GM18951 (cell line): ENCODE measurements around the gene COL6A5.
"Not testable (repeated sequence)": the region's sequence is repeated elsewhere in the genome, so short reads cannot be mapped to it uniquely, and the experiment has no call there.

Experiments used
- POLR2A ChIP-seq: IDR thresholded peaks from 4 replicates; pipeline ENCODE4 v1.6.1; 2011; ENCODE audit warnings: mild to moderate bottlenecking; ENCODE audit not compliant: insufficient read length, insufficient read depth; ENCODE audit errors: extremely low read depth
- in situ Hi-C: fragments of 300-500 bp; cut with MboI; formaldehyde crosslinking; loops from one replicate; pipeline ENCODE4 v1.12.0; 2022; ENCODE audit warnings: low sequenced_read_pairs, mixed read lengths, inconsistent platforms; ENCODE audit not compliant: unreplicated experiment

COL6A5 gene

DNA sequence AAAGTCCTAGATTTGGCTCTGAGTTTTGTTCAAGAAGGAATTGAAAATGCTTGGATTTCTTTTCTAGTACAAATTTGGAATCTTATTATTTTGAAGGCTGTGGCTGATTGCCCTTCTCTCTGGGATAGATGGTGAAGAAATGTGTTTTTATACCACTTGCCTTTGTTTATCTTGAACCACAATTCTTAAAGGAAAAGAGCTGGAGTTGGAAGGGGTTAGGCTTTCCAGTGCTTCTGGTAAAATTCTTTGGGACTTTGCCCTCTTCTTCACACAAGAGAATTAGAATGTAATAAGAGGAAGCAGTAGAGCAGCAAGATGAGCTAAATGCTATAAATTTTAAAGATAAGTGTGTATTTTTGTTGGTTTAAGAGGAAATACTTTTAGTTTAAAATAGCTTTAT is 65.8 kb downstream of the COL6A5 start:
- in situ Hi-C loops = no loop called here
- no peak for TF ChIP-seq POLR2A

DNA sequence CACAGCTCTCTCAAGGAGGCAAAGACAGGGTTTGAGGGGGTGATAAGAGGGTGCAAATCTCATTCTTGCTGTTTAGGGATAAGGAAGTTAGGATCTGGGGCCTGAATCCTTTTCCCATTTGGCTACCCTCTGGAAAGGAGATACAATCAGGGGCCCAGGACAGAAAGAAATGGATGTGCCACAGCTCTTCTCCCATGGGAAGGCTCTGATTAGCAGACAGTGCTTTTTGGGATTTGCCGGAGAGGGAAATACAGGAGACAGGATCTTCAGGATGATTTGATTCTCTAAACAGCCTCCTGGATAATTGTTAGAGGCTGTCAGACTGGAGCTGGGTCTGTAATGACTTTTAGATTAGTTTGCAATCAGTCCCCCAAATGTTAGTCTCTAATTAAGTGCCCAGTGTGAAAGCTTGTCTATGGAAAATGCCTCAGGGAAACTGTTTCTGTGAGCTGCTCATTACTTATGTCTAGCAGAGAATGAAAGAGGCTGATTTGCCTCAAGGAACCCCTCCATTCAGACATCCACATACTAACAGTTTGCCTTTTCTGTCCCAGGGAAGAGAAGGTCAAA is 67.6 kb downstream of the COL6A5 start:
- in situ Hi-C loops = no loop called here
- no peak for TF ChIP-seq POLR2A

DNA sequence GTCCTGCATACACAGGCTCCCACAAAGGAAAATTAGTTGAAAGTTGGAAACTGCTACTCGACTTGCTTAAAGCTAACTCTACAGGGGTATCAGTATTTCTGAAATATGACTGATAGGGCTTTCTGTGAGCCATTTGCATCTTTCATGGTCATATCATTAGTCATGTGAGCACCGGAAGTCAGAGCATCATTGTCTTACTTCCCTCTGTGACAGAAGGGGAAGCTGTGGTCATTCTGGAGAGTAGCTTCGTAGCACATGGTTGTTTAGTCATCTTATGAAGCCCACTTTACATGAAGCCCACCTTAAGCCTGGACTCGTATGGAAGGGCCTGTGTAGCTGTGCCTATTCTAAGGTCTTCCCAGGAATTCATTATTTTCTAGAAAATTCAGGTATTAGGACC is 69.0 kb downstream of the COL6A5 start:
- in situ Hi-C loops = no loop called here

DNA sequence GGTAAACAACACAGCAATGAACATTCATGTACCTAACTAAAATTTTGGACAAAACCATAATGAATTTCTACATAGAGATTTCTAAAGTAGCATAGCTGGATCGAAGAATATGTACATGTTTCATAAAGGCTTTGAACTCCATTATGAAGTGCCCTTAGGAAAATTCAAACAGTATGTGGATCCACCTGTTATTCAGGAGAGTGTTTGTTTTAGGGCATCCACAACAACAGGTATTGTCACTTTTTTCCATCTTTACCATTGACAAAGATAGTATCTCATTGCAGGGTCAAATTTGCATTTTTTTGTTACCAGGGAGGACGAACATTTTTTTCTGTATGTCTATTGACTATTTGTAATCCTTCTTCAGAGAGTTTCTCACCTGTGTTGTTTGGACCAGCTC is 75.0 kb downstream of the COL6A5 start:
- in situ Hi-C loops = no loop called here
- TF ChIP-seq POLR2A = no peak

More for the DNA sequence above, 69.0 kb downstream of the COL6A5 start:
- no peak for TF ChIP-seq POLR2A

DNA sequence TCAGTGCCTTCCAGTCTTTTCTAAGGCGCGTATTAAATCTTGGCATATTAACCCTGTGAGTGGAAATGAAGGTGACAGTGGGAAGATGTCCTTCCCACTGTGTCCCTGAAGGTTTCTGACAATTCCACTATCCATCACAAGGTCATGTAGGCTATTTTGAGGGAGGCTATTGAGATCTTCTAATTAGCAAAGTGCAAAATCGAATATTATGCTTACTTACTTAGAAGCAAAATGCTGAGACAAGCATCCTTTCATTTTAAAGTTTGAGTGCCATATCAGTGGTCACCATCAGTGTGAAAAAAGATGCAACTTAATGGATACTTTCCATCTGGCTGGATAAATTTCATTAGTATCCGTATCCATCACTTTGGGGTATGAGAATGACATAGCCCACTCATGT is 77.6 kb downstream of the COL6A5 start:
- no peak for TF ChIP-seq POLR2A
- in situ Hi-C loops = no loop called here

DNA sequence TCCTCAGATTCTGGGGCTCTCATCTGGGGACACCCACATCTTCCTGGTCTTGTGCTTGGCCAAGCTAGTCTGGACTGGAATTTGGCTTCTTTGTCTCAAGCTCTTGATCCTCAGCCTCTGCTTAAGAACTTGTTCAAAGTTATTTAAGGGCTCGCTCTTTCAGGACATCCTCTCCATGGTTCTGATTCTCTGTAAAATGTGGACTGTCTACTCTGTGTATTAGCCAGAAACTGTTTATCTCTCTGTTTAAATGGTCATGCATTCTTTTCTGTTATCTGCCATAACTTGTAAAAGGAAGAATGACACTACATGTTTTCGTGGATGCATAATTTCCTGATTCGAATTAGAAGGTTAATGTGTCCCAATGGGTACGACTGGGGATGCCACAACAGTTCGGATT is 79.4 kb downstream of the COL6A5 start:
- in situ Hi-C loops = no loop called here

DNA sequence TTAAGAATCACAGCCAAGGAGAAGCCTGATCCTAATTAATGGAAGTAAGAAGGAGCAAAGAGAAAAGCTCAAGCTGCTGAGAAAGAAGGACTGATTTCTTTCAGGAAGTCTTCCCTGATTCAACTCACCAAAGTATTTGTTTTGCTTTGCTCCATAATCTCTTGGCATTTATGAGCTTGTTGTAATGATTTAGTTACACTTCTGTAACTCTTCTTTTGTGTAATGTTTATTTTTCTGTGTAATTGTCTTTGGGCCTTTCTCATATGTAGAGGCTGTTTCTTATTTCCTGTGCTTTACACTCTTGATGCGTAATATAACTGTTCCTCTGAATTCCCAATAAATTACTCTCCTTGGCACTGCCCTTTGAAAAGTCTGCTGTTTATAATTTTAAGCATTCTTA is 80.0 kb downstream of the COL6A5 start:
- in situ Hi-C loops = no loop called here
- no peak for TF ChIP-seq POLR2A

More for the DNA sequence above, 79.4 kb downstream of the COL6A5 start:
- TF ChIP-seq POLR2A = no peak

DNA sequence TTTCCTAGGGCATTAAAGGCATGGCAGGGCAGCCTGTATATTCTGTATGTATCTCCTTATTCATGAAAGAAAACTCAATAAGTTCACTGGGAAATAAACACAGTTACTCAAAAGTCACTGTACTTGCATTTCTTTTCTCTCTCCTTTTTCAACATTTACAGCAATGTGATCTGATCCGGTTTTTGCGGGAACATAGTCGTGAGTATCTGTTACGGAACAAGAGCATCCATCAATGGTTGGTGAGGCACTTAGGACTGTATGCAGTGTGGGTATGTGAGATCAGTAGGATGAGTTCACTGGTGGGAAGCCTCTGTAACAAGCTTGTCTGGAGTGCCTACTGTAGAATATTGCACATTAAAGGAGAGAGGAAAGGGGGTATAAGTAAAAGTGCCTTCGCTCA is 80.7 kb downstream of the COL6A5 start:
- TF ChIP-seq POLR2A = no peak
- in situ Hi-C loops = no loop called here

DNA sequence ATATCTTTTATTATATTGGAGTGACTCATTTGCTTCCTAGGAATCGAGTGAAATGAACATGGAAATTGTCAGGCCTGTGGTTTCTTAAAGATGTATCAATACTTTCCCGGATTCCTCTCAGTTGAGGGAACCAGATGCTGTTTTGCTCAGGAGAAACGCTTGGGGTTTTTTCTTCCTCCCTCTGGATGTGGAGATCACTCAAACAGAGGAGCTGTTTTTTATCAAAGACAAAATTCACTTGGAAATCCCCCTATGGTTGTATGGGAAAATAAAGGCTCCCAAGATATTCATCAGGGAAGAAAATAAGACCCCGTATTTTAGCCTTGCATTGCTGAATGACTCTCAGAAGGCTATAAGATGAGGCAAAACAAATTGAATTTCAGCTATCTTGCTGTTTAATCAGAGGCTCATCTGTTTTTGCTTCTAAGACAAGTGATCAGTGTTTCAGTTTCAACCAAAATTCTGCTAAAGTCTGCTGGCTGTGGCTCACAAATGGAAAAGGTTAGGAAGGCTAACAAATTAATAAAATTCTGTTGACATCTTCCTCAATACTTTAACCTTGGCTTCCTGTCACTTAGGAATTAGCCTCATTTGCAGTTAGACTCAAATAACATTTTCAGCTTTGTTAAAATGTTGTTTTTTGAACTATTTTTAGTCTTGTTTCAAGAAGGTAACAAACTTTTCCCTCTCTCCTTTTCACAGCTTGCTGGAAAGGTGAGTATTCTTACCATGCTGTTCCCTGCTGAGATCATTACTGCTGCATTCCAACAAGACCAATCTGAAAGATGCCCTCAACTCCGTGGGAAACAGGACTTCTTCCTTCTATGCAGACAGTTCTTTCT is 83.6 kb downstream of the COL6A5 start:
- in situ Hi-C loops = no loop called here
- no peak for TF ChIP-seq POLR2A

DNA sequence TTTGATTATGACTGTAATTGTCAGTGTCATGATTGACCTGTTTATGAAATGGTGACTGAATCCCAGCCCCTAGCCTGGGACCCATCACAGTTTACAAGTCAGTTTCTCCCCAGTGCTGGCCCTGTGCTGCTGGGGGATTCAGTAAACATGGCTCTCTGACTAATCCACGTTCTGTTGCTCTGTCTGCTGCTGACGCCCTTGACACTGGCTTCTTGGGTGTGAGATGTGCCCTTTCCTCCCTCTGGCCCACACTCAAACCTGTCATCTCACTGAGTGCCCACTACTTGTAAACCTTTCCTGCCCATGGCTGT is 84.2 kb downstream of the COL6A5 start:
- in situ Hi-C loops = no loop called here
- no peak for TF ChIP-seq POLR2A

DNA sequence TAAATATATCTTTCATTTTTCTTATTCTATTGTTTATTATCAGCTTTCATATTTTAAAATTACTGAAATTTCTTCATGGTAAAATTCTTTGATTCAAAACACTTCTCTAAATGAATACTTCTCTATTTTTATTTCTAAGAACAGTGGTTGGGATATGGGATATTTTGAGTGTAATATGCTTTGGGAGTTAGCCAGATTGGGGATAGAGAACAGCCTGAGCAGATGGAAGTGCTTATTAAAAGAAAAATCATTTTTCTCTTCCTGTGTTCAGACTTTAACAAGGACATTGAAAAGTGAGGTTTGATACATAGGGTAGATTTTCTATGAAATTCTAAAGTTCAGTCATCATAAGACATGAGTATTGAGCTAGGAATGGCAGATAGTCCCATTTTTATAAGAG is 84.8 kb downstream of the COL6A5 start:
- in situ Hi-C loops = no loop called here
- no peak for TF ChIP-seq POLR2A

DNA sequence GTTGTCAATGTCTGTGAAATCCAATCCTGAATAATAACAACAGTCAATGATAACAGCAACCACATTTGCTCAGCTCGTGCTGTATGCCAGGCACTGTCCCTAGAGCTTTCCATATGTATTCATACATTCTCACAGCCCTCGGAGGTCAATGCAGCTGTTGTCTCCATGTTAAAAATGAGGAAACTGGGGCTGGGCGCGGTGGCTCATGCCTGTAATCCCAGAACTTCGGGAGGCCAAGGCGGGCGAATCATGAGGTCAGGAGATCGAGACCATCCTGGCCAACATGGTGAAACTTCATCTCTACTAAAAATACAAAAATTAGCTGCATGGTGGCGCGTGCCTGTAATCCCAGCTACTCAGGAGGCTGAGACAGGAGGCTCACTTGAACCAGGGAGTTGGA is 86.6 kb downstream of the COL6A5 start:
- in situ Hi-C loops = not testable (repeated sequence)

DNA sequence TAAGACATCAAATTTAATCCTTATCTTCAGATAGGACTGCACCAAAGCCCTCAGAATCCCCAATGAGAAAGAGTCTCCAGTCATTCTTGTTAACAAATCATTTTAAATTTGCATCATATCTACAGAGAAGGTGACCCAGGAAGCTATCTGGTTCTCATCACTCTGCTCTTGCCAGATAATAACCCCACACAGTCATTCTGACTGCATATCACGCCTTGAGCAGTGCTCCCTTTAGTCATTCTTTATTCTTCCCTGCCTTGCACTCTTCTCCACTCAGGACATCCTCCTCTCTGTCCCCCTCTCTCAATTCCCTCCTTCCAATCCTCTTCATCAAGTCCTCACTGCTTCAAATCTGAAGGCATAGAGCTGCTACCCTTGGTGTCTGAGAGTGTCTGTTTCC is 87.8 kb downstream of the COL6A5 start:
- in situ Hi-C loops = no loop called here

DNA sequence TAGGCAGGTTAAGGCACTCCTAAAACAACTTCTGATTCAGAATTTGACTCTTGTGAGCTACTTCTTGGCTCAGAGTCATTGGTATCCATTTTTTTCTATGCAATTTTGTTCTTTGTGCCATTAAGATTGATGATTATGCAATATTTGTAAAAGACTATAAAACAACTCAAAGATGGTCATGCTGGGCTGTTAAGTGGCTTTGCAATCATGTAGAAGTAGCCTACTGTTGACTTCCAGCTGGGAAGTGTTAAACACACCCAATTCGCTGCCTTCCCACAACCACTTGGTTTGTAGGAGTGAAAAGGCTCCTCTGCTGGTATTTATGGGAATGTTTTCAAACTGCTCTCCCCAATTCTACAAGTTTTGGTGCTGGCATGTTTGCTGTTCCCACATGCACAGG is 96.8 kb downstream of the COL6A5 start:
- in situ Hi-C loops = no loop called here
- no peak for TF ChIP-seq POLR2A

More for the DNA sequence above, 87.8 kb downstream of the COL6A5 start:
- no peak for TF ChIP-seq POLR2A

DNA sequence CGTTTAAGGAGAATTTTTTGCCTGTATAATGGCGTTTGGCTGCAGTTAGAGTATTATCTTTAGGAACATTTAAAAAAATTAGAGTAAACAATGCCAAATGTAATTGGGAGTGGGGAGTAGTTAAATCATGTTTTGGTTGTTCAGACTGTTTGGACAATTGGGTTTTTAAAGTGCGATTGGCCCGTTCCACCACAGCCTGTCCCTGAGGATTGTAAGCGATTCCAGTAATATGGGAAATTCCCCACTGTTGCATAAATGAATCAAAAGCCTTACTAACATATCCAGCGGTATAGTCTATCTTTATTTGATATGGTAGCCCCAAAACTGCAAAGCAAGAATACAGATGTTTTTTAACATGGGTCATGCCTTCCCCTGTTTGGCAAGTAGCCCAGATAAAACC is 101.4 kb downstream of the COL6A5 start:
- in situ Hi-C loops = not testable (repeated sequence)

DNA sequence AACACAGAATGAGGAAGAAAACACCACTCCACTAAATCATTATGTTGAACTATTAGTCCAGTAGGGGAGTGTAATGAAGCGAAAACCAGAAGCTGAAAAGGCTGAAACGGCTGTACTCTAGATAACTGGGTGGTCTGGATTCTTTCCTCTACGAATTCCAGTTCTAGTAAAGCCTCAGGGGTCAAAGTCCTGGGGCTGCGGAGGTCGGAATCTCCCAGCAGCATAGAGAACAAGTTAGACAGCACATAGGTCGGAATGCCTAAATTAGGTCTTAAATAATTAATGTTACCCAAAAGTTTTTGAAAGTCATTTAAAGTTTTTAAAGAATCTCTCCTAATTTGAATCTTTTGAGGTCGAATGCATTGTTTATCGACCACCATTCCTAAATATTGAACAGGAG is 102.7 kb downstream of the COL6A5 start:
- in situ Hi-C loops = not testable (repeated sequence)
